Measurements from ENCODE around the gene AKAP13. TPM values are rescaled to one million over a fixed set of nuclear protein-coding genes. Genes with fewer than 3 reads are reported as not detected.

The AKAP13 gene
- total and polyA plus RNA-seq, 9 donors, result 45.3 to 190 (median 98.6) TPM

DNA sequence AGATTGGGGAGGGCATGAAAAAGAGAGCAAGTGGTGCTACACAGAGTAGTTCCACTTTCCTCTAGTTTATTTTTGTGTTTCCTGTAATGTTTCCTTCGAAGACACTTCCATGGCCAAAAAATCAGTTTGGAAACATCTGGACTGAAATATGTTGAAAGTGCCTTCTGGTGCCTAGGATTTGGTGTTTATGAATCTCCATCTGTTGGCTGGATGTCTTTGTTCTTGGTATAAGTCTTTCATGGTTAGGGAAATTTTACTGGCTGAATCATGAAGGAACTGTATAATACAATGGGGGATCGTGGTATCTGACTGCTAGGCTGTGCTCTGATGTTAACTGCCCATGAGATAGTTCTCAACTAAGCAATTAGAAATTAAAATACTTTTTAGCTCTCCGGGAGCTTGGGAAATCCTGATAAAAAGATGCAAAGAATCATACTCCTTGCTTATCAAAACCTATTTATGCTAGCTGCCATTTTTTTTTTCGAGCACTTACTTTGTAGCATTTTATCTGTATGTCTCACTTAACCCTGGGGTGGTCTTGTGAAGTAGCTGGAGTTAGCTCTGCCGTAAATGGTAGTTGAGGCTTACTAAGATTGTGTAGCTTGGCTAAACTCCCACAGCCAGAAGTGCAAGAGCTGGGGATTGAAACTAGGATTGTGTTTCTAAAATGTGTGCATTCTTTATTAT, 21.9 kb downstream of the AKAP13 start:
- no peaks in the 10 kb centered on the region for H3K36me3 ChIP-seq
- H3K4me3 ChIP-seq, result no peak overlapping the region
- intact Hi-C loops (cut with DNase I), result loop anchor here in 1 of 4 donors (10.0 kb wide), 1 partner anchor 108 kb away; no protein-coding TSS in a partner anchor
- H3K27ac ChIP-seq, result no peak overlapping the region
- no peaks in the 10 kb centered on the region for H3K9me3 ChIP-seq
- DNase-seq, result no peak
- peaks cover 13% of the 10 kb centered on the region for H3K4me1 ChIP-seq (ENCODE audit: insufficient read depth)
- WGBS, 3 donors, result 9 to 19% (median 11%) methylated on average over 5 of the region's 5 CpGs
- no peaks in the 10 kb centered on the region for H3K27me3 ChIP-seq
- TF ChIP-seq POLR2A (IDR thresholded peaks at IDR 0.05), result no peak
- TF ChIP-seq EP300 (IDR thresholded peaks at IDR 0.05), result no peak
- TF ChIP-seq CTCF (IDR thresholded peaks at IDR 0.05), result no peak

DNA sequence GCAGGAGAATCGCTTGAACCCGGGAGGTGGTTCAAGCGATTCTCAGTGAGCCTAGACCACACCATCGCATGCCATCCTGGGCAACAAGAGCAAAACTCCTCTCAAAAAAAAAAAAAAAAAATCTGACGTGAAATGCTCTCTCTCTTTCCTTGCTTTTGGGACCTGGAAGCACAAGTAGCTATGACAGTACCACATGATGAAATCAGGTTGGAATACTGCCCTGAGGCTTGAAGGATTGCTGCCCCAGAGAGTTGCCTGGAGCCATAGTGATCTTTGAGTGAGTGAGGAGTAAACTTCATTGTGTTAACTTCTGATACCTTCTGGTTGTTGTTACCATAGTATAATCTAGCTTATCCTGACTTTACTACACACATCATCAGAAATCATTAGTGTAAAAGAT, 23.3 kb downstream of the AKAP13 start:
- WGBS, 3 donors, result 93 to 96% (median 93%) methylated on average over 5 of the region's 5 CpGs
- TF ChIP-seq POLR2A (IDR thresholded peaks at IDR 0.05), result no peak
- no peak for TF ChIP-seq CTCF (IDR thresholded peaks at IDR 0.05)
- no peak for TF ChIP-seq EP300 (IDR thresholded peaks at IDR 0.05)
- Histone ChIP-seq H3K27me3 (no peaks in the 10 kb centered on the region), H3K9me3 (no peaks in the 10 kb centered on the region), H3K27ac (no peak overlapping the region), H3K36me3 (no peaks in the 10 kb centered on the region), H3K4me3 (no peak overlapping the region), H3K4me1 (ENCODE audit: insufficient read depth) (peaks cover 12% of the 10 kb centered on the region)
- intact Hi-C loops (cut with DNase I), result loop anchor here in 1 of 4 donors (10.0 kb wide), 1 partner anchor 109 kb away; no protein-coding TSS in a partner anchor
- DNase-seq, result no peak

- peaks cover 12% of the 10 kb centered on the region for H3K4me1 ChIP-seq (ENCODE audit: insufficient read depth)
- DNase-seq, result no peak
- H3K4me3 ChIP-seq, result no peak overlapping the region
- no peaks in the 10 kb centered on the region for H3K9me3 ChIP-seq
- 51 to 62% (median 53%) methylated on average over 4 of the region's 4 CpGs for WGBS, 3 donors
- no peaks in the 10 kb centered on the region for H3K27me3 ChIP-seq
- no peak overlapping the region for H3K27ac ChIP-seq
- H3K36me3 ChIP-seq, result no peaks in the 10 kb centered on the region
- no peak for TF ChIP-seq CTCF (IDR thresholded peaks at IDR 0.05)
- no peak for TF ChIP-seq POLR2A (IDR thresholded peaks at IDR 0.05)
- TF ChIP-seq EP300 (IDR thresholded peaks at IDR 0.05), result no peak
- intact Hi-C loops (cut with DNase I), result loop anchor here in 1 of 4 donors (10.0 kb wide), 1 partner anchor 110 kb away; no protein-coding TSS in a partner anchor
Measured at GRCh38 chr15:85404176-85404917, 23.9 kb downstream of the AKAP13 start.

GRCh38 chr15:85404918-85405866, 24.8 kb downstream of the AKAP13 start:
- Histone ChIP-seq H3K36me3 (no peaks in the 10 kb centered on the region), H3K9me3 (no peaks in the 10 kb centered on the region), H3K4me3 (no peak overlapping the region), H3K27me3 (no peaks in the 10 kb centered on the region), H3K4me1 (ENCODE audit: insufficient read depth) (peaks cover 13% of the 10 kb centered on the region), H3K27ac (no peak overlapping the region)
- intact Hi-C loops (cut with DNase I), result loop anchor here in 1 of 4 donors (10.0 kb wide), 1 partner anchor 110 kb away; no protein-coding TSS in a partner anchor
- TF ChIP-seq POLR2A (IDR thresholded peaks at IDR 0.05) (no peak), EP300 (IDR thresholded peaks at IDR 0.05) (no peak), CTCF (IDR thresholded peaks at IDR 0.05) (no peak)
- WGBS, 3 donors, result 24 to 52% (median 34%) methylated on average over 7 of the region's 7 CpGs
- DNase-seq, result no peak

Measured in ovary (tissue), 9 donors.